ENCODE results near the gene MLX. TPM values are rescaled to one million over a fixed set of nuclear protein-coding genes. Genes with fewer than 3 reads are reported as not detected.

MLX gene
- 10 to 100 TPM; 47.0 to 62.8 (median 52.9) TPM for total RNA-seq

GRCh38 chr17:42566883-42567573 is at the start of gene MLX:
Gene MLX (plus strand): TSS chr17:42567100. CDS start chr17:42567125, 25 bp downstream.
- peak within 1 kb of the TSS; percentile 82 to 97 (median 96) for H3K27ac ChIP-seq
- intact Hi-C loops (cut with DNase I) = no loop called here
- H3K4me3 ChIP-seq (replicated peaks in 1 of 3) = peak within 1 kb of the TSS; percentile 73 to 78 (median 76)
- WGBS, 2 donors = 0 to 1% methylated on average over 17 to 42 of the region's 72 CpGs
- TF ChIP-seq POLR2A (IDR thresholded peaks at IDR 0.05) (peak in 1 of 2 donors; percentile 76), CTCF (IDR thresholded peaks at IDR 0.05) (no peak)
- H3K4me1 ChIP-seq = peaks cover 48 to 60% of the 10 kb centered on the region in 2 donors
- no peaks in the 10 kb centered on the region for H3K27me3 ChIP-seq
- DNase-seq = peak; percentile 96 to 97
- H3K9me3 ChIP-seq = no peaks in the 10 kb centered on the region
- peaks cover 47 to 50% of the 10 kb centered on the region in 2 donors for H3K36me3 ChIP-seq

- Histone ChIP-seq H3K4me1 (peaks cover 24 to 68% of the 10 kb centered on the region in 2 donors), H3K27me3 (no peaks in the 10 kb centered on the region), H3K27ac (peak overlapping the region in 2 of 3 donors; percentile 93 to 99), H3K9me3 (no peaks in the 10 kb centered on the region), H3K36me3 (peaks cover 9 to 22% of the 10 kb centered on the region in 2 donors), H3K4me3 (replicated peaks in 1 of 3) (no peak overlapping the region)
- intact Hi-C loops (cut with DNase I) = loop anchor here (5.0 kb wide), 1 partner anchor 95 kb away; the partner anchor contains the start of gene CAVIN1
- TF ChIP-seq POLR2A (IDR thresholded peaks at IDR 0.05) (no peak), CTCF (IDR thresholded peaks at IDR 0.05) (peak; percentile 73 to 86 (median 76))
- DNase-seq = peak; percentile 70 to 78
- 35 to 36% methylated on average over 5 to 9 of the region's 9 CpGs for WGBS, 2 donors
These were observed 49.4 kb upstream of the MLX start for GRCh38 chr17:42517516-42517915.

GRCh38 chr17:42518046-42518754 is 48.7 kb upstream of the MLX start:
- Histone ChIP-seq H3K9me3 (no peaks in the 10 kb centered on the region), H3K4me1 (peaks cover 24 to 68% of the 10 kb centered on the region in 2 donors), H3K27ac (peak overlapping the region; percentile 93 to 99 (median 96)), H3K27me3 (no peaks in the 10 kb centered on the region), H3K4me3 (replicated peaks in 1 of 3) (no peak overlapping the region), H3K36me3 (peaks cover 9 to 24% of the 10 kb centered on the region in 2 donors)
- peak; percentile 47 to 61 for DNase-seq
- TF ChIP-seq CTCF (IDR thresholded peaks at IDR 0.05) (no peak), POLR2A (IDR thresholded peaks at IDR 0.05) (no peak)
- WGBS, 2 donors = 58 to 74% methylated on average over 9 of the region's 9 CpGs
- intact Hi-C loops (cut with DNase I) = loop anchor here (5.0 kb wide), 1 partner anchor 96 kb away; the partner anchor contains the start of gene CAVIN1

- Histone ChIP-seq H3K9me3 (no peaks in the 10 kb centered on the region), H3K27ac (peak overlapping the region; percentile 93 to 99 (median 96)), H3K4me3 (replicated peaks in 1 of 3) (no peak overlapping the region), H3K4me1 (peaks cover 24 to 61% of the 10 kb centered on the region in 2 donors), H3K27me3 (no peaks in the 10 kb centered on the region), H3K36me3 (peaks cover 9 to 22% of the 10 kb centered on the region in 2 donors)
- WGBS, 2 donors = 49% methylated on average over 5 to 6 of the region's 6 CpGs
- DNase-seq = no peak
- TF ChIP-seq POLR2A (IDR thresholded peaks at IDR 0.05) (no peak), CTCF (IDR thresholded peaks at IDR 0.05) (no peak)
- intact Hi-C loops (cut with DNase I) = loop anchor here (5.0 kb wide), 1 partner anchor 97 kb away; the partner anchor contains the start of gene CAVIN1
These were observed 48.0 kb upstream of the MLX start for GRCh38 chr17:42518755-42519545.
